OCI-LY1 (cell line): ENCODE data around the gene CHCHD3.

Experiments used
- H2AFZ ChIP-seq: fragments of 200-600 bp; sonication (generic), shearing (Covaris generic); 2 replicates; pipeline ENCODE4 v1.6.0; 2014; ENCODE audit warnings: antibody characterized with exemption, mild to moderate bottlenecking, low read length
- H3F3A ChIP-seq: fragments of 200-600 bp; sonication (generic), shearing (Covaris generic); 2 replicates; pipeline ENCODE4 v1.6.0; 2014; ENCODE audit warnings: mild to moderate bottlenecking, antibody characterized with exemption, low read length, moderate library complexity; ENCODE audit not compliant: insufficient read depth
- H3K27ac ChIP-seq: fragments of 200-600 bp; sonication (generic); 2 replicates; pipeline ENCODE4 v1.5.1; 2014; ENCODE audit warnings: low read length, mixed run types, mild to moderate bottlenecking, low read depth; ENCODE audit not compliant: poor library complexity, severe bottlenecking
- H3K27me3 ChIP-seq: fragments of 200-600 bp; sonication (generic); 2 replicates; pipeline ENCODE4 v1.6.0; 2014; ENCODE audit warnings: antibody characterized with exemption, mild to moderate bottlenecking, low read length, moderate library complexity; ENCODE audit not compliant: insufficient read depth
- H3K36me3 ChIP-seq: fragments of 200-600 bp; sonication (generic); 2 replicates; pipeline ENCODE4 v1.6.1; 2014; ENCODE audit warnings: mild to moderate bottlenecking, antibody characterized with exemption, low read length, moderate library complexity, mixed read lengths; ENCODE audit not compliant: insufficient read depth
- H3K4me1 ChIP-seq: fragments of 200-600 bp; sonication (generic); 2 replicates; pipeline ENCODE4 v1.5.1; 2014; ENCODE audit warnings: mild to moderate bottlenecking, low read length, moderate library complexity; ENCODE audit not compliant: insufficient read depth, severe bottlenecking
- H3K4me2 ChIP-seq: fragments of 200-600 bp; sonication (generic), shearing (Covaris generic); 2 replicates; pipeline ENCODE4 v1.6.1; 2014; ENCODE audit warnings: low read length
- H3K4me3 ChIP-seq: fragments of 200-600 bp; sonication (generic); 2 replicates; pipeline ENCODE4 v1.5.1; 2014; ENCODE audit warnings: low read length, low read depth, mild to moderate bottlenecking, mixed read lengths; ENCODE audit not compliant: poor library complexity, severe bottlenecking
- H3K79me2 ChIP-seq: fragments of 200-600 bp; shearing (Covaris generic); 2 replicates; pipeline ENCODE4 v1.6.1; 2016; ENCODE audit warnings: mixed run types, low read length, mixed read lengths; ENCODE audit not compliant: insufficient read depth
- H3K9ac ChIP-seq: fragments of 200-600 bp; sonication (generic), shearing (Covaris generic); 2 replicates; pipeline ENCODE4 v1.6.1; 2014; ENCODE audit warnings: mild to moderate bottlenecking, low read length, mixed read lengths
- H3K9me2 ChIP-seq: fragments of 200-600 bp; sonication (generic), shearing (Covaris generic); 2 replicates; pipeline ENCODE4 v1.6.1; 2014; ENCODE audit warnings: low read depth, mild to moderate bottlenecking, low read length, mixed read lengths
- H3K9me3 ChIP-seq: fragments of 200-600 bp; shearing (Covaris generic); 2 replicates; pipeline ENCODE4 v1.6.1; 2014; ENCODE audit warnings: low read length, mixed read lengths
- H4K20me1 ChIP-seq: fragments of 200-600 bp; sonication (generic), shearing (Covaris generic); 2 replicates; pipeline ENCODE4 v1.6.0; 2016; ENCODE audit warnings: mild to moderate bottlenecking, low read length; ENCODE audit not compliant: insufficient read depth
- CTCF ChIP-seq: fragments of 200-600 bp; sonication (generic), shearing (Covaris generic); IDR thresholded peaks from 2 replicates; pipeline ENCODE4 v1.5.1; 2017; ENCODE audit warnings: mild to moderate bottlenecking, antibody characterized with exemption, low read length, moderate library complexity, mixed read lengths
- EZH2 ChIP-seq: fragments of 200-600 bp; sonication (generic), shearing (Covaris generic); IDR thresholded peaks from 2 replicates; pipeline ENCODE4 v1.8.0; 2017; ENCODE audit warnings: borderline replicate concordance, mixed run types, mild to moderate bottlenecking, antibody characterized with exemption, low read length, moderate library complexity, mixed read lengths

Gene CHCHD3

GRCh38 chr7:132858760-132859159, 223.1 kb downstream of the CHCHD3 start:
- H3K4me3 ChIP-seq: no peak overlapping the region
- no peak overlapping the region for H3K4me2 ChIP-seq
- H3K9me2 ChIP-seq: no peaks in the 10 kb centered on the region
- H3K36me3 ChIP-seq: peaks cover 5% of the 10 kb centered on the region; the same call in 1 of the 2 replicates
- H3K9me3 ChIP-seq: peaks cover 2% of the 10 kb centered on the region; the same call in 1 of the 2 replicates
- H3K4me1 ChIP-seq: no peaks in the 10 kb centered on the region
- H3K27ac ChIP-seq: no peak overlapping the region
- no peak for TF ChIP-seq EZH2
- TF ChIP-seq CTCF: no peak
- H3K9ac ChIP-seq: no peak overlapping the region
- H3K79me2 ChIP-seq: no peaks in the 10 kb centered on the region
- H2AFZ ChIP-seq: no peak overlapping the region
- no peaks in the 10 kb centered on the region for H3K27me3 ChIP-seq
- H4K20me1 ChIP-seq: no peaks in the 10 kb centered on the region
- no peaks in the 10 kb centered on the region for H3F3A ChIP-seq

GRCh38 chr7:132858251-132858650, 223.6 kb downstream of the CHCHD3 start:
- Histone ChIP-seq H3K4me1 (no peaks in the 10 kb centered on the region), H3K9me3 (no peaks in the 10 kb centered on the region), H3K27me3 (no peaks in the 10 kb centered on the region), H3K4me3 (no peak overlapping the region), H3K9ac (no peak overlapping the region), H3K9me2 (no peaks in the 10 kb centered on the region), H3K79me2 (no peaks in the 10 kb centered on the region), H3K36me3 (0 out of 2 replicates have a peak, but pooled peaks cover under 1% of the 10 kb centered on the region), H2AFZ (no peak overlapping the region), H4K20me1 (no peaks in the 10 kb centered on the region), H3K4me2 (no peak overlapping the region), H3K27ac (peak overlapping the region; percentile 2), H3F3A (no peaks in the 10 kb centered on the region)
- TF ChIP-seq CTCF (no peak), EZH2 (no peak)

GRCh38 chr7:132857703-132858102, 224.2 kb downstream of the CHCHD3 start:
- Histone ChIP-seq H3K27ac (peak overlapping the region; percentile 2), H3K4me3 (no peak overlapping the region), H3K9ac (no peak overlapping the region), H3K27me3 (no peaks in the 10 kb centered on the region), H3K36me3 (no peaks in the 10 kb centered on the region), H3K4me1 (no peaks in the 10 kb centered on the region), H3F3A (no peaks in the 10 kb centered on the region), H3K79me2 (no peaks in the 10 kb centered on the region), H3K9me2 (no peaks in the 10 kb centered on the region), H4K20me1 (no peaks in the 10 kb centered on the region), H2AFZ (no peak overlapping the region), H3K4me2 (no peak overlapping the region), H3K9me3 (no peaks in the 10 kb centered on the region)
- no peak for TF ChIP-seq CTCF
- no peak for TF ChIP-seq EZH2
